PC-3 (cell line): ENCODE data around the gene ISY1. TPM values are rescaled to one million over a fixed set of nuclear protein-coding genes. Genes with fewer than 3 reads are reported as not detected.
A peak's percentile ranks its signal among the peaks of the same experiment; 100 is the strongest.
"Not testable (repeated sequence)": the region's sequence is repeated elsewhere in the genome, so short reads cannot be mapped to it uniquely, and the experiment has no call there.

Source experiments
- ATAC-seq: fragments of 200-7000 bp; cut with Tn5 transposase; 2 replicates; pipeline ENCODE4 v1.9.1; 2020; ENCODE audit warnings: mild to moderate bottlenecking, moderate library complexity
- BruUV-seq: library from RNA; stranded (reverse); fragments of 400-500 nt; replicated peaks from 2 replicates; lab custom pipeline; 2021; lab: Mats Ljungman, UMichigan
- CTCF ChIA-PET: fragments of 300-600 bp; sonication (Branson Sonifier 250); formaldehyde crosslinking; loops from one replicate; lab custom pipeline; 2022; ENCODE audit warnings: antibody characterized with exemption; lab: Charles Lee
- POLR2A ChIA-PET: fragments of 300-600 bp; sonication (Branson Sonifier 250); formaldehyde crosslinking; loops from one replicate; lab custom pipeline; 2022; ENCODE audit warnings: antibody characterized with exemption; ENCODE audit not compliant: unreplicated experiment; lab: Charles Lee
- DNase-seq: peaks from one replicate; pipeline ENCODE4 v3.0.0-alpha.2; 2015
- H2AFZ ChIP-seq: fragments of 300-600 bp; sonication (generic); 2 replicates; pipeline ENCODE4 v1.6.0; 2016; ENCODE audit warnings: antibody characterized with exemption, low read length
- H3F3A ChIP-seq: fragments of 300-600 bp; sonication (generic); one replicate; pipeline ENCODE4 v1.6.0; 2017; ENCODE audit warnings: antibody characterized with exemption, low read length, control low read depth, mild to moderate bottlenecking; ENCODE audit not compliant: unreplicated experiment
- H3K27ac ChIP-seq: fragments of 300-600 bp; sonication (generic); 2 replicates; pipeline ENCODE4 v1.5.1; 2016; ENCODE audit warnings: mild to moderate bottlenecking, low read length
- H3K27me3 ChIP-seq: fragments of 300-600 bp; sonication (generic); 2 replicates; pipeline ENCODE4 v1.6.1; 2016; ENCODE audit warnings: low read length, mixed read lengths
- H3K36me3 ChIP-seq: fragments of 300-600 bp; sonication (generic); 2 replicates; pipeline ENCODE4 v1.6.1; 2016; ENCODE audit warnings: low read depth, mixed run types, low read length, mixed read lengths
- H3K4me1 ChIP-seq: fragments of 300-600 bp; sonication (generic); 2 replicates; pipeline ENCODE4 v1.5.1; 2016; ENCODE audit warnings: low read length; ENCODE audit not compliant: insufficient read depth
- H3K4me2 ChIP-seq: fragments of 300-600 bp; sonication (generic); 2 replicates; pipeline ENCODE4 v1.6.0; 2016; ENCODE audit warnings: low read length
- H3K4me3 ChIP-seq: fragments of 300-600 bp; sonication (generic); 2 replicates; pipeline ENCODE4 v1.5.1; 2016; ENCODE audit warnings: mild to moderate bottlenecking, low read length, mixed read lengths
- H3K79me2 ChIP-seq: fragments of 300-600 bp; sonication (generic); 2 replicates; pipeline ENCODE4 v1.6.1; 2017; ENCODE audit warnings: low read length, mixed read lengths
- H3K9ac ChIP-seq: fragments of 300-600 bp; sonication (generic); 2 replicates; pipeline ENCODE4 v1.6.0; 2016; ENCODE audit warnings: mild to moderate bottlenecking, low read length
- H3K9me2 ChIP-seq: fragments of 300-600 bp; sonication (generic); replicated peaks from 2 replicates; pipeline ENCODE4 v1.6.1; 2016; ENCODE audit warnings: mixed run types, low read length, mixed read lengths
- H3K9me3 ChIP-seq: fragments of 300-600 bp; sonication (generic); 2 replicates; pipeline ENCODE4 v1.6.1; 2016; ENCODE audit warnings: low read length, mixed read lengths
- H4K20me1 ChIP-seq: fragments of 300-600 bp; sonication (generic); 2 replicates; pipeline ENCODE4 v1.6.1; 2016; ENCODE audit warnings: low read length, mixed read lengths
- EZH2 ChIP-seq: fragments of 300-600 bp; sonication (generic); IDR thresholded peaks from one replicate; pipeline ENCODE4 v1.6.1; 2017; ENCODE audit warnings: antibody characterized with exemption, mild to moderate bottlenecking, low read length; ENCODE audit not compliant: unreplicated experiment
- EZH2phosphoT487 ChIP-seq: fragments of 300-600 bp; sonication (generic); IDR thresholded peaks from 2 replicates; pipeline ENCODE4 v1.6.1; 2018; ENCODE audit warnings: mild to moderate bottlenecking, antibody characterized with exemption, low read length, borderline replicate concordance
- intact Hi-C: fragments of 100-400 bp; cut with micrococcal nuclease; formaldehyde crosslinking; loops from 2 replicates; pipeline ENCODE4 v1.9.0; 2023
- total RNA-seq: library from RNA; depleted of rRNA; stranded (reverse); fragments of >200 nt; gene quantifications from 2 replicates; pipeline ENCODE4 v1.2.3, GENCODE V29; 2014
- TF ChIP-seq, protein P1 (sequence below): fragments of 300-600 bp; sonication (generic); conservative IDR thresholded peaks from 2 replicates; pipeline ENCODE4 v1.5.1; 2017; ENCODE audit warnings: antibody characterized with exemption, low read depth, mild to moderate bottlenecking, low read length

The ISY1 gene
- total RNA-seq, 1 experiment from 2014 or later = 18.1 TPM

DNA sequence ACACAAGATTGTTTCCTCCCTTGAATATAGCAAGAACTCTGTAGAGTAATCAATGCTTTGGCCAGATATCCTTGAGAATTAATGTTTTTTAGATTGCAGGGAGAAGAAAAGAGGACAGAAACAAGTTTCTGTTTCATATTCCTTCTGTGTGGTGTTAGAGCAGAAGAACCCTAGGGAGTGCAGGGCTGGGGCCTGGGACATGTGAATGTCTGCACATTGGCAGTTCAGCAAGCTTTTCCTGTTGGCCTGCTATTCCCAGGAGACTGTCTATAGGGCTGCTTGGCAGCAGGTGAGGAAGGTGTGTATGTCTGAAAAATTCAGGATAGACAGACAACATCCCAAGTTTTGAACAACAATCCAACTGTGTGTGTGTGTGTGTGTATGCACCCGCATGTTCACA, 36.5 kb upstream of the ISY1 start:
- peak; percentile 28 for DNase-seq
- Histone ChIP-seq H4K20me1 (no peaks in the 10 kb centered on the region), H2AFZ (no peak overlapping the region), H3K27me3 (no peaks in the 10 kb centered on the region), H3K9me2 (no peaks in the 10 kb centered on the region), H3K79me2 (no peaks in the 10 kb centered on the region), H3K4me3 (no peak overlapping the region), H3K9ac (no peak overlapping the region), H3K36me3 (no peaks in the 10 kb centered on the region), H3K4me1 (peaks cover 24% of the 10 kb centered on the region), H3K27ac (0 out of 2 replicates have a peak overlapping the region, but pooled peaks have one; percentile 10), H3K9me3 (no peaks in the 10 kb centered on the region), H3F3A (no peaks in the 10 kb centered on the region), H3K4me2 (no peak overlapping the region)
- no TSS peak for BruUV-seq
- ATAC-seq = no peak
- CTCF ChIA-PET = no interaction called here
- POLR2A ChIA-PET = no interaction called here
- TF ChIP-seq EZH2 (no peak), EZH2phosphoT487 (no peak)
- TF ChIP-seq, protein P1, sequence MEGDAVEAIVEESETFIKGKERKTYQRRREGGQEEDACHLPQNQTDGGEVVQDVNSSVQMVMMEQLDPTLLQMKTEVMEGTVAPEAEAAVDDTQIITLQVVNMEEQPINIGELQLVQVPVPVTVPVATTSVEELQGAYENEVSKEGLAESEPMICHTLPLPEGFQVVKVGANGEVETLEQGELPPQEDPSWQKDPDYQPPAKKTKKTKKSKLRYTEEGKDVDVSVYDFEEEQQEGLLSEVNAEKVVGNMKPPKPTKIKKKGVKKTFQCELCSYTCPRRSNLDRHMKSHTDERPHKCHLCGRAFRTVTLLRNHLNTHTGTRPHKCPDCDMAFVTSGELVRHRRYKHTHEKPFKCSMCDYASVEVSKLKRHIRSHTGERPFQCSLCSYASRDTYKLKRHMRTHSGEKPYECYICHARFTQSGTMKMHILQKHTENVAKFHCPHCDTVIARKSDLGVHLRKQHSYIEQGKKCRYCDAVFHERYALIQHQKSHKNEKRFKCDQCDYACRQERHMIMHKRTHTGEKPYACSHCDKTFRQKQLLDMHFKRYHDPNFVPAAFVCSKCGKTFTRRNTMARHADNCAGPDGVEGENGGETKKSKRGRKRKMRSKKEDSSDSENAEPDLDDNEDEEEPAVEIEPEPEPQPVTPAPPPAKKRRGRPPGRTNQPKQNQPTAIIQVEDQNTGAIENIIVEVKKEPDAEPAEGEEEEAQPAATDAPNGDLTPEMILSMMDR = no peak
- intact Hi-C loops = loop anchor here (5.0 kb wide), 2 partner anchors 35 to 50 kb away; partner anchors contain the start of gene COPG1

DNA sequence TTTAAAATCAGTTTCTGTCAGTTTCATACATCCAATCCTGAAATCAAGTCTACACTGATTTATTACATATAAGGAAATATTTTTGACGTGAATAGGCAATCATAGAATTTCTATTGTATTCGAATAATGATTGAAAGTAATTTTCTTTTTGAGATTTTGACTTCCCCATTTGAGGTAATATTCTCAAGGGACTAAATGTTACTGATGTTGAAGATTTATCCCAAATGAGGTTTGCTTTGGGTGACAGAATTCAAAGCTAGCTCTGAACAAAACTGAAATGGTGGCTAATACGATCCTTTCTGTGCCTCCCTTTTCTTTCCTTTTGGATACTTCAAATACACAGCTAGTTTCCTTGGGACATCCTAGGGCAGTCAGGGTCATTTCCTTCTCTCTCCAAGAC, 35.7 kb upstream of the ISY1 start:
- peak overlapping the region; percentile 37; the same call in 1 of the 2 replicates for H3K9ac ChIP-seq
- no peak overlapping the region; the same call in 1 of the 2 replicates for H3K4me2 ChIP-seq
- ChIA-PET POLR2A (no interaction called here), CTCF (interaction anchor here (1.3 kb wide), 1 partner anchor 49 kb away, joined by 7 read pairs; no protein-coding TSS in a partner anchor)
- no peak overlapping the region for H2AFZ ChIP-seq
- peak overlapping the region; percentile 85 for H3K27ac ChIP-seq
- H3K27me3 ChIP-seq = no peaks in the 10 kb centered on the region
- intact Hi-C loops = loop anchor here (5.0 kb wide), 2 partner anchors 36 to 51 kb away; partner anchors contain the start of gene COPG1
- peaks cover 24% of the 10 kb centered on the region for H3K4me1 ChIP-seq
- TF ChIP-seq EZH2 (no peak), EZH2phosphoT487 (no peak)
- TF ChIP-seq, protein P1 = no peak
- H3F3A ChIP-seq = no peaks in the 10 kb centered on the region
- no peaks in the 10 kb centered on the region for H3K79me2 ChIP-seq
- no peaks in the 10 kb centered on the region for H3K36me3 ChIP-seq
- no TSS peak for BruUV-seq
- DNase-seq (no peak), ATAC-seq (no peak)
- no peak overlapping the region for H3K4me3 ChIP-seq
- no peaks in the 10 kb centered on the region for H3K9me3 ChIP-seq
- no peaks in the 10 kb centered on the region for H3K9me2 ChIP-seq
- no peaks in the 10 kb centered on the region for H4K20me1 ChIP-seq

DNA sequence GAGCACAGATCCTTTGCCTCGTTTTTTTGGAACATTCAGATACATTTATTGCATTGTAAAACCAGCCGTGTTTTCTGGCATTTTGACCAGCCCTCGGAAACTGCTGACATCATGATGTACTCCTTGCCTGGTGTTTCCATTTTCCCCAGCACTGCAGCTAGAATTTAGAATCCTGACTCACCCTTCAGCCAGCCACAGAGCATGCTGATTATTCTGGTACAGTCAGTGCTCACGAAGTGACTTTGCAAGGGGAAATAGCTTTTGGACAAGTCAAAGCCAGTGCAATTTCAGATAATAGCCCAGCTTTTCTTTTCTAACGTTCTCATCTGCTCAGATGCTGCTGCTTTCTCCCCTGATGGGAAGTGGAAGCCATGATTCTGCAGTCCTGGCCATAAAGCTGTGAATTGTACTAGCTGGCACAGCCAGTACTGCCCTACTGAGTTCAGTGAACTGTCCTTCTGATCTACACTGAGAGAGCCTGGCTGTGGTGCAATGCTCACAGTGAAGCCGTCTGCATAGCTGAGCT, 34.9 kb upstream of the ISY1 start:
- Histone ChIP-seq H3K4me3 (peak overlapping the region; percentile 45), H4K20me1 (no peaks in the 10 kb centered on the region), H2AFZ (peak overlapping the region; percentile 70), H3F3A (no peaks in the 10 kb centered on the region), H3K9me2 (no peaks in the 10 kb centered on the region), H3K79me2 (no peaks in the 10 kb centered on the region), H3K9me3 (no peaks in the 10 kb centered on the region), H3K4me2 (peak overlapping the region; percentile 71), H3K4me1 (peaks cover 24% of the 10 kb centered on the region), H3K27me3 (no peaks in the 10 kb centered on the region), H3K9ac (peak overlapping the region; percentile 37), H3K27ac (peak overlapping the region; percentile 85), H3K36me3 (no peaks in the 10 kb centered on the region)
- peak; percentile 83 for DNase-seq
- ChIA-PET POLR2A (no interaction called here), CTCF (interaction anchor here (1.3 kb wide), 1 partner anchor 50 kb away, joined by 7 read pairs; no protein-coding TSS in a partner anchor)
- intact Hi-C loops = loop anchor here (5.0 kb wide), 2 partner anchors 37 to 52 kb away; partner anchors contain the start of gene COPG1
- peak; percentile 98 for ATAC-seq
- TF ChIP-seq EZH2phosphoT487 (no peak), EZH2 (no peak)
- TF ChIP-seq, protein P1 = no peak
- BruUV-seq = no TSS peak

DNA sequence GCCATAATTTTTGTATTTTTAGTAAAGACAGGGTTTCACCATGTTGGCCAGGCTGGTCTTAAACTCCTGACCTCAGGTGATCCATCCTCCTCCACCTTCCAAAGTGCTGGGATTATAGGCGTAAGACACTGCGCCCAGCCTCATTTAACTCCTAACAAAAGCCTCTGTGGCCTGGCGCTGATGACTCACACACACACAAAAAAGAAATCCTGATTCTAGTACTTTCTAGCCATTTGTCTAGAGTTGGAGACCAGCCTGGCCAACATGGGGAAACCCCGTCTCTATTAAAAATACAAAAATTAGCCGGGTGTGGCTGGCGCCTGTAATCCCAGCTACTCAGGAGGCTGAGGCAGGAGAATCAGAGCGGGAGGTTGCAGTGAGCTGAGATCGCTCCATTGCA, 28.9 kb upstream of the ISY1 start:
- POLR2A ChIA-PET, H3K4me3 ChIP-seq, BruUV-seq, CTCF ChIA-PET, H3K4me2 ChIP-seq, H4K20me1 ChIP-seq, H3K9me3 ChIP-seq, ATAC-seq, H3K27me3 ChIP-seq, H2AFZ ChIP-seq, H3K9ac ChIP-seq, H3F3A ChIP-seq, H3K9me2 ChIP-seq, H3K36me3 ChIP-seq, DNase-seq, H3K27ac ChIP-seq, intact Hi-C loops: not testable (repeated sequence)
- Histone ChIP-seq H3K79me2 (peaks cover 16% of the 10 kb centered on the region), H3K4me1 (peaks cover 12% of the 10 kb centered on the region)
